ENCODE results near the gene MPST.

MPST gene

DNA sequence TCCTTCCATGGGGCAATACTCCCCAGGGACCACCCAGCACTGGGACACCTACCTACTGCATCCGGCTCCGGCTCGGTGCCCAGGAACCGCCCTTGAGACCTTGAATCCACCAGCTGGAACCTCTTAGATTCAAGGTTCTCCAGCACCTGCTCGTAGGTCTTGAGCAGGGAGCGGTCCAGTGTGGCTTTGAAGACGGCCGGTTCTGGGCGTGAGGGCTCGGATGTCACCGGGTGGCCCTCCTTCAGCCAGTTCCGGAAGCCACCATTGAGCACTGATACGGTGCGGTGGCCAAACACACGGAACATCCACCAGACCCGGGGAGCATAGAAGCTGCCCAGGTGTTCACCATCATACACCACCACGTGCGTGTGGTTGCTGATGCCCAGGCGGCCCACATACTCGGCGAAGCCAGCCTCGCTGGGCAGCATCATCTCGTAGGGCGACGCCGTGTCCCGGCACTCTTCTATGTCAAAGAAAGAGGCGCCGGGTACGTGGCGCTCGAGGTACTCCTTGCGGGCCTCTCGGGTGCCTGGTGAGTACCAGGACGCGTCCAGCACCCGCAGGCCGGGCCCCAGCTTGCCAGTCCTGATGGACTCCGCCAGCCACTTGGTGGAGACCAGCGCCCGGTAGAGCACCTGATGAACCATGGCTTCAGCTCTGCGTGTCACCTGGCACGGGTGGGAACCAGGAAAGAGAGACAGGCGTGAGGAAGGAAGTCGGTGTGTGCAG is 1.3 kb upstream of the MPST start:
- Histone ChIP-seq H3K4me3 (ENCODE audit: low read depth, low read length) (peak overlapping the region; percentile 80), H3K27ac (no peak overlapping the region), H3K9me3 (ENCODE audit: severe bottlenecking) (no peaks in the 10 kb centered on the region), H3K36me3 (no peaks in the 10 kb centered on the region; the same call in 1 of the 2 replicates), H3K27me3 (ENCODE audit: insufficient read depth, low read depth, severe bottlenecking) (no peaks in the 10 kb centered on the region)
- no peak for DNase-seq
- TF ChIP-seq, protein P1, sequence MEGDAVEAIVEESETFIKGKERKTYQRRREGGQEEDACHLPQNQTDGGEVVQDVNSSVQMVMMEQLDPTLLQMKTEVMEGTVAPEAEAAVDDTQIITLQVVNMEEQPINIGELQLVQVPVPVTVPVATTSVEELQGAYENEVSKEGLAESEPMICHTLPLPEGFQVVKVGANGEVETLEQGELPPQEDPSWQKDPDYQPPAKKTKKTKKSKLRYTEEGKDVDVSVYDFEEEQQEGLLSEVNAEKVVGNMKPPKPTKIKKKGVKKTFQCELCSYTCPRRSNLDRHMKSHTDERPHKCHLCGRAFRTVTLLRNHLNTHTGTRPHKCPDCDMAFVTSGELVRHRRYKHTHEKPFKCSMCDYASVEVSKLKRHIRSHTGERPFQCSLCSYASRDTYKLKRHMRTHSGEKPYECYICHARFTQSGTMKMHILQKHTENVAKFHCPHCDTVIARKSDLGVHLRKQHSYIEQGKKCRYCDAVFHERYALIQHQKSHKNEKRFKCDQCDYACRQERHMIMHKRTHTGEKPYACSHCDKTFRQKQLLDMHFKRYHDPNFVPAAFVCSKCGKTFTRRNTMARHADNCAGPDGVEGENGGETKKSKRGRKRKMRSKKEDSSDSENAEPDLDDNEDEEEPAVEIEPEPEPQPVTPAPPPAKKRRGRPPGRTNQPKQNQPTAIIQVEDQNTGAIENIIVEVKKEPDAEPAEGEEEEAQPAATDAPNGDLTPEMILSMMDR (IDR thresholded peaks at IDR 0.05; ENCODE audit: low read depth, low read length), result no peak

DNA sequence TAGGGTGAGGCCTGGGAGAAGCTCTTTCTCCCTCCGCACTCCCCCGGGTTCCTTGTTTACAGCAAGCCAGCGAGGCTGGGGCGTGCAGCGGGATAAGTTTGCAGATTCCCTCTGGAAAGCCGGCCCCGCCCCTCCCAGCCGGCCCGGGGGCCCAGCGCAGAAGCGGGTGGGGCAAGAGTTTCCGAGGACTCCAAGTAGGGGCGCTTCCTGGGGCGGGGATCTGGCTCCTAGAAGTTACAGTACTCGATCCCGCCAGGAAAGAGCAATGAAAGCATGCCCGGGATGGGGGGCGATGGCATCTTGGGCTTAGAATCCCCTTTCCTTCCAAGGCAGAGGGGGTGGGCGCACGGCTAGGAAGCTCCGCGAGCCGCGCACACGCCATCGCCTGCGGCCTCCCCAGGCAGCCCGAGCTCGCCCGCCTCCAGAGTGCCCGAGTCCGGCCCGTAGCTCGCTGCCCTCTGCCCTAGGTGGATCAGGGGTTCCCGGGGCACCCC is 680 bp upstream of the MPST start:
- TF ChIP-seq, protein P1 (IDR thresholded peaks at IDR 0.05; ENCODE audit: low read depth, low read length), result no peak
- Histone ChIP-seq H3K9me3 (ENCODE audit: severe bottlenecking) (no peaks in the 10 kb centered on the region), H3K27ac (peak overlapping the region; percentile 75), H3K36me3 (no peaks in the 10 kb centered on the region; the same call in 1 of the 2 replicates), H3K27me3 (ENCODE audit: insufficient read depth, low read depth, severe bottlenecking) (no peaks in the 10 kb centered on the region), H3K4me3 (ENCODE audit: low read depth, low read length) (peak overlapping the region; percentile 80)
- DNase-seq, result peak; percentile 74

DNA sequence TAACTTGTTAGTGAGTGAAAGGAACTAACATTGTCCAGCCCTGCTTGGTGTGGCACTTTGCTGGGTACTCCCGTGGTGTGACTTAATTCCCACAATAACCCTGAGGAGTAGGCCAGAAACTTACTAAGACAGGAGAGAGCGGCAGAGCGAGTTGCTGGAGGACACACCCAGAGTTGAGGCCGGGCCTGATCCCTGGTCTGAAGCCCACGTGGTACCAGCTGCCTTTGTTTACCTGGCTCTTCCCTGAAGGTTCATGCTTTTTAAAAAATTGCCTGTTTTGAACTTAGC is 594 bp downstream of the MPST start:
- Histone ChIP-seq H3K9me3 (ENCODE audit: severe bottlenecking) (no peaks in the 10 kb centered on the region), H3K27ac (peak overlapping the region; percentile 88), H3K36me3 (peaks cover 6% of the 10 kb centered on the region), H3K4me3 (ENCODE audit: low read depth, low read length) (peak overlapping the region; percentile 78), H3K27me3 (ENCODE audit: insufficient read depth, low read depth, severe bottlenecking) (no peaks in the 10 kb centered on the region)
- TF ChIP-seq, protein P1 (IDR thresholded peaks at IDR 0.05; ENCODE audit: low read depth, low read length), result no peak
- no peak for DNase-seq

DNA sequence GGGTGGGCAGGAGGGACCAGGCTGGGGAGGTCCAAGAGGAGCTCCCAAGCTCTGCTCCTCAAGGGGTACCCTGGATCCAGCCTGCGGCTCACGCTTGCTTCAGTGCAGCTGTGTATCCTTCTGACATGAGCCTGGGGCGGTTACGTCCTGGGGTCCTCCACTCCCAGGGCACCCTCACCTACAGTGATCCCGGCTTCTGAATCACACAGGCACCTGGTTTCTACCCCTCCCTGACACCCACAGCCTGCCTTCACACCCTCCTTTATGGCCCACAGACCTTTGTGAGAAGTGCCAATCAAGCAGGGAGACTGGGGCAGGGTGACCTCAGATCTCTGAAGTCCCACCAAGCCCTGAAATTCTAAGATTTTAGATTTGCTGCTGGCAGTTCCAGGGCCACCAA is 1.5 kb downstream of the MPST start:
- H3K9me3 ChIP-seq (ENCODE audit: severe bottlenecking), result no peaks in the 10 kb centered on the region
- no peak overlapping the region for H3K27ac ChIP-seq
- H3K4me3 ChIP-seq (ENCODE audit: low read depth, low read length), result no peak overlapping the region
- DNase-seq, result no peak
- peaks cover 15% of the 10 kb centered on the region for H3K36me3 ChIP-seq
- no peaks in the 10 kb centered on the region for H3K27me3 ChIP-seq (ENCODE audit: insufficient read depth, low read depth, severe bottlenecking)
- TF ChIP-seq, protein P1 (IDR thresholded peaks at IDR 0.05; ENCODE audit: low read depth, low read length), result no peak

DNA sequence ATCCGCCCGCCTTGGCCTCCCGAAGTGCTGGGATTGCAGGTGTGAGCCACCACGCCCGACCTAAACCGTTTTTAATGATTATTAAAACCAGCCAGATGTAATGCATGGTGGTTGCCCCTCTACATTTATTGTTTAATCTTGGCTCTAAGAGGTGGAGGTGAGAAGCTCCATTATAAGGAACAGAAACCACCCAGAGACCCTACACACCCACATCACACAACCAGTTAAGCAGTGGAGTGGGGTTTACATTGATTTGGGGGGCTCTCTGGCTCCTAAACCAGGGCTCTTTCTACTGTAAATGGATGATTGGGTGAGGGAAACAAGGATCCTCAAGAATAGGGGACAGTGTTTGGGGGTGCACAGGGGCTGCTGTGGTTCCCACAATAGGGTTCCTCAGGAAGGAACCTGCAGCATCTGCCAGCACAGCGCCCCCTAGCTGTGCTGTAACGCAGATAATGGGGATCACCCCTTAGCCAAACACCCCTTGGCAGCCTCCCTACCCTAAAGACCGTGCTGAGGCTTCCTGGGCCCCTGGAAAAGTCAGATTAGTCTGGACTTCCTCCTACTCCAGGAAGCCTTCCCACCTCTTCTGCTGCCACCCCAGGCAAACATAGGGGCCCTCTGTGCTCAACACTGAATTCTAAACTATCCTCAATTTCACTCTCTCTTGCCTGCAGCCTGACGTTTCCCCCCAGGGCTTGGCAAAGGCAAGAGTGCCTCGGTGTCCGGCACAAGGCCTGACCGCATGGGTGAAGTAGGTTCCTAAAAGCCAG is 2.4 kb downstream of the MPST start:
- Histone ChIP-seq H3K9me3 (ENCODE audit: severe bottlenecking) (no peaks in the 10 kb centered on the region), H3K36me3 (peaks cover 17% of the 10 kb centered on the region), H3K4me3 (ENCODE audit: low read depth, low read length) (no peak overlapping the region), H3K27me3 (ENCODE audit: insufficient read depth, low read depth, severe bottlenecking) (no peaks in the 10 kb centered on the region), H3K27ac (no peak overlapping the region)
- peak; percentile 43 for DNase-seq
- TF ChIP-seq, protein P1 (IDR thresholded peaks at IDR 0.05; ENCODE audit: low read depth, low read length), result peak; percentile 94

Measured in WERI-Rb-1 (cell line).